Heart left ventricle (tissue), 16 donors: Measurements from ENCODE around the gene CAMK2D. TPM values are rescaled to one million over a fixed set of nuclear protein-coding genes. Genes with fewer than 3 reads are reported as not detected.

Experiments
- ATAC-seq, 4 donors: fragments of 200-7000 bp; cut with Tn5 transposase; one replicate each; pipeline ENCODE4 v1.9.1; 2020 to 2022; ENCODE audit warnings: moderate library complexity in 4 of 4, mild to moderate bottlenecking in 3 of 4, moderate number of reproducible peaks in 1 of 4
- DNase-seq, 5 donors: peaks; one replicate each; pipeline ENCODE4 v3.0.0-alpha.2; 2020
- H3K27ac ChIP-seq, 12 donors: fragments of 200-600 bp; sonication (generic) in 4 of 12; one replicate each; pipeline versions ENCODE4 v1.5.0 to v1.8.0; 2016 to 2022; ENCODE audit warnings: mild to moderate bottlenecking in 2 of 12
- H3K27me3 ChIP-seq, 9 donors: fragments of 200-600 bp; sonication (generic) in 2 of 9; one replicate each; pipeline versions ENCODE4 v1.5.1 to v1.8.0; 2016 to 2022; ENCODE audit warnings: mild to moderate bottlenecking in 3 of 9
- H3K36me3 ChIP-seq, 9 donors: fragments of 200-600 bp; sonication (generic) in 2 of 9; one replicate each; pipeline versions ENCODE4 v1.5.0 to v1.8.0; 2018 to 2022; ENCODE audit warnings: mild to moderate bottlenecking in 2 of 9
- H3K4me1 ChIP-seq, 12 donors: fragments of 200-600 bp; sonication (generic) in 4 of 12; one replicate each; pipeline versions ENCODE4 v1.5.0 to v1.8.0; 2016 to 2022; ENCODE audit warnings: mild to moderate bottlenecking in 3 of 12
- H3K4me3 ChIP-seq, 12 donors: fragments of 200-600 bp; sonication (generic) in 4 of 12; one replicate each; pipeline versions ENCODE4 v1.5.0 to v1.8.0; 2017 to 2022; ENCODE audit warnings: mild to moderate bottlenecking in 9 of 12, moderate library complexity in 4 of 12
- H3K9me3 ChIP-seq, 12 donors: fragments of 200-600 bp; sonication (generic) in 4 of 12; one replicate each; pipeline versions ENCODE4 v1.5.0 to v1.8.0; 2016 to 2022; ENCODE audit warnings: mild to moderate bottlenecking in 1 of 12
- POLR2A ChIP-seq, 2 donors: fragments of 450-650 bp; IDR thresholded peaks; one replicate each; pipeline ENCODE4 v1.6.1; 2017; ENCODE audit warnings: antibody characterized with exemption in 2 of 2, mild to moderate bottlenecking in 2 of 2, moderate library complexity in 2 of 2
- WGBS, 4 donors: extraction: QIAGEN DNeasy Blood & Tissue Kit in 2 of 4; methylation state at CpG; one replicate each; pipeline versions ENCODE4 v1.1.5 to v1.1.7; 2013 to 2018; 5-methylcytosine and 5-hydroxymethylcytosine counted together
- intact Hi-C, 10 donors: fragments of 100-400 bp; cut with DNase I; formaldehyde crosslinking; loops; one replicate each; pipeline versions ENCODE4 v1.11.1 to v1.14.2; 2022
- polyA plus RNA-seq, 2 donors: library from polyadenylated mRNA; stranded (reverse); fragments of 200-250 nt; gene quantifications; one replicate each; pipeline ENCODE4 v1.2.3, GENCODE V29; 2013
- total RNA-seq, 9 donors: library from RNA; depleted of rRNA in 2 of 9; stranded (reverse); fragments of >200 nt in 2 of 9; fragmentation: NEBNext Ultra II Directional in 3 of 9; extraction: Animal tissue kit (Norgen Biotek cat#: 25700) in 3 of 9; gene quantifications; one replicate each; pipeline versions ENCODE4 v1.1.0 to v1.2.4, GENCODE V29; 2016 to 2023
- TF ChIP-seq, protein P1 (sequence below), 12 donors: fragments of 200-600 bp; sonication (generic) in 4 of 12; IDR thresholded peaks; one replicate each; pipeline versions ENCODE4 v1.5.0 to v1.8.0; 2018 to 2022; ENCODE audit warnings: antibody characterized with exemption in 12 of 12, mild to moderate bottlenecking in 5 of 12
- donor health status: ischemic (EF 13 %, LVEDD 7.1; RV severe dilation, severe dysfunction).
- donor health status: healthy with polysubstance abuse.
- donor health status: DM: no; HTN: yes; CAD: no.
- donor health status: DM: no; HTN: no; CAD: no.
- donor health status: ischemic (EF 25% LVEDD 6.9; RV normal size, moderate dysfunction).
- donor health status: ischemic (EF 25% LVEDD 5.7; RV mildly dilated, moderate dysfunction).
- donor health status: healthy.
- donor health status: DM: yes; HTN: yes; CAD: no.
- donor health status: ischemic (EF 35%, LVEDD 5.7; RV mildly dilated, moderate dysfunction).
- donor health status: nonischemic (EF 11% LVEDD 7.7; RV severe dilation, severe dysfunction).
- donor health status: DM: yes; HTN: yes; CAD: no.
- donor health status: PGD.
- donor health status: ischemic (EF 29% LVEDD 5.4; RV normal size, mild dysfunction).
- donor health status: nonischemic (EF 23%, LVEDD 6.1; RV moderate dilation, normal function).

Gene CAMK2D
- total and polyA plus RNA-seq, 11 donors = 40.9 to 294 (median 215) TPM

DNA sequence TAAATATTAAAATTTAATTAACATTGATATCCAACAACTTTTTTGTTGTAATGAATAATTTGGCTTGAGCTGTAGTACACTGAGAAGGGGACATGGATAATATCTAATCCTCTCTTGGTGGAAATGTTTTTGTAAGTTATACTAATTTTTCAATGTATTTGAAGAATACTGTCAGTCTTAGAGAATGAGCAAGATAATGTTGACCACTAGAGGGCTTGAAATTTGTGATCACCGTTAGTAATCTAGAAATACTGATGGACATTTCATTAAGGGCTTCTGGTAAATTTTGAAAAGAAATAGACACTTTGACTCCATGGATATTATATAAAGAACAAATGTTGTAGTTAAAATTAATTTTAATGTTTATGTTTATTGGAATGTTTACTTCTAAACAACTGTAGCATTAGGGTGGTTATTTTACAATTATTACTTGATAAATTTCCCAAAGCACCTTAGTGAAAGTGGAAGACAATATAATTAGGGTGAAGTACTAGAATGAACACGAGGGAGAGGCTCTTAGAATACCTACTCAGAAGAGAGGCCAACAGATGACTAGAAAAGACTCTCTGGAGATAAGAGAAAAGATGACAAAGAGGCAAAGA is 20.0 kb upstream of the CAMK2D start:
- no peaks in the 10 kb centered on the region for H3K9me3 ChIP-seq
- H3K27me3 ChIP-seq = no peaks in the 10 kb centered on the region
- no peaks in the 10 kb centered on the region for H3K36me3 ChIP-seq
- H3K4me1 ChIP-seq = peaks cover 0 to 28% (median 0%) of the 10 kb centered on the region in 12 donors
- WGBS, 4 donors = 3 to 10% (median 7%) methylated on average over 2 of the region's 2 CpGs
- intact Hi-C loops = loop anchor here in 8 of 10 donors (2.0 to 10.0 kb wide), 9 partner anchors 63 to 603 kb away; no protein-coding TSS in a partner anchor
- no peak for DNase-seq
- H3K4me3 ChIP-seq = no peak overlapping the region
- no peak overlapping the region for H3K27ac ChIP-seq
- TF ChIP-seq, protein P1, sequence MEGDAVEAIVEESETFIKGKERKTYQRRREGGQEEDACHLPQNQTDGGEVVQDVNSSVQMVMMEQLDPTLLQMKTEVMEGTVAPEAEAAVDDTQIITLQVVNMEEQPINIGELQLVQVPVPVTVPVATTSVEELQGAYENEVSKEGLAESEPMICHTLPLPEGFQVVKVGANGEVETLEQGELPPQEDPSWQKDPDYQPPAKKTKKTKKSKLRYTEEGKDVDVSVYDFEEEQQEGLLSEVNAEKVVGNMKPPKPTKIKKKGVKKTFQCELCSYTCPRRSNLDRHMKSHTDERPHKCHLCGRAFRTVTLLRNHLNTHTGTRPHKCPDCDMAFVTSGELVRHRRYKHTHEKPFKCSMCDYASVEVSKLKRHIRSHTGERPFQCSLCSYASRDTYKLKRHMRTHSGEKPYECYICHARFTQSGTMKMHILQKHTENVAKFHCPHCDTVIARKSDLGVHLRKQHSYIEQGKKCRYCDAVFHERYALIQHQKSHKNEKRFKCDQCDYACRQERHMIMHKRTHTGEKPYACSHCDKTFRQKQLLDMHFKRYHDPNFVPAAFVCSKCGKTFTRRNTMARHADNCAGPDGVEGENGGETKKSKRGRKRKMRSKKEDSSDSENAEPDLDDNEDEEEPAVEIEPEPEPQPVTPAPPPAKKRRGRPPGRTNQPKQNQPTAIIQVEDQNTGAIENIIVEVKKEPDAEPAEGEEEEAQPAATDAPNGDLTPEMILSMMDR (IDR thresholded peaks at IDR 0.05) = peak; percentile 55 to 78 (median 71)
- no peak for TF ChIP-seq POLR2A (IDR thresholded peaks at IDR 0.05)
- ATAC-seq = peak in 1 of 4 donors; percentile 32

DNA sequence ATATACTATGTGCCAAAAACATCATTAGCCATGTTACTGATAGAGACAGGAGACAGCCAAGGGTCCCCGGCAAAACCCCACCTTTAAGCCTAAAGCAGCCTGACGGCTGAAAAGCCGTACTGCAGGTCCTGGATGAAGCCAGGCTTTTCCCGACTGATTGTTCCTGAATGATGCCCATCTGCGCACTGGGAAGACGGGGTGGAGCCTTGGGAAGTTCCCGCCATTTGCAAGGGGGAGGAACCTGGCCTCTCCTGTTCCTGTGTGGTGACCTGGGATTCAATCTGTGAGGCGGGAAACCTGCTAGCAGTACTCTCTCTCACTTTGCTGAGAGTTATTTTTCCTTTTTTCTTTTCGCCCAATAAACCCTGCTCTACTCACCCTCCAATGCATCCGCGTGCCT is 15.1 kb upstream of the CAMK2D start:
- no peaks in the 10 kb centered on the region for H3K4me1 ChIP-seq
- ATAC-seq (no peak), DNase-seq (no peak)
- no peaks in the 10 kb centered on the region for H3K9me3 ChIP-seq
- intact Hi-C loops = loop anchor here in 3 of 10 donors (5.0 to 10.0 kb wide), 3 partner anchors 138 to 608 kb away; no protein-coding TSS in a partner anchor
- no peak overlapping the region for H3K27ac ChIP-seq
- 88 to 94% (median 92%) methylated on average over 11 of the region's 11 CpGs for WGBS, 4 donors
- TF ChIP-seq, protein P1 (IDR thresholded peaks at IDR 0.05) = no peak
- TF ChIP-seq POLR2A (IDR thresholded peaks at IDR 0.05) = no peak
- H3K4me3 ChIP-seq = no peak overlapping the region
- H3K36me3 ChIP-seq = no peaks in the 10 kb centered on the region
- H3K27me3 ChIP-seq = no peaks in the 10 kb centered on the region

DNA sequence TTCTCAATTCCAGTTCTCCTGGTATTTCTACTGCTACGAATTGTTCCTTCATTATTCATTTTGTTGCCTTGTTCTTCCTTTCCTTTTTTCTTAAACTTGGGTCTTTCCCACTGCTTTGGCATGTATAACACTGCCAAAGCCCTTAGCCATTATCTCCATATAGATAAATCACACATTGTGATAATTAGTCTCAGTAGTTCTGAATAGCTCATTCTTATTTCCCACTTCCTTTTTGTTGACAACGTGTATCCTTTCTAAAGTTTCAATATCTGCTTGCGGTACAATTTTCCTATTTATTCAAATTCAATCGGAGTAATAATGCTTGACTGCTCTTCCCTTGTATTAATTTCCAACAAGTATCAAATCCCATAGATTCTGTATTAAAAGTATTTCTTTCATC is 14.5 kb upstream of the CAMK2D start:
- H3K36me3 ChIP-seq = no peaks in the 10 kb centered on the region
- 65 to 77% (median 71%) methylated on average over 4 of the region's 4 CpGs for WGBS, 4 donors
- H3K27ac ChIP-seq = no peak overlapping the region
- no peaks in the 10 kb centered on the region for H3K27me3 ChIP-seq
- H3K4me1 ChIP-seq = no peaks in the 10 kb centered on the region
- H3K4me3 ChIP-seq = no peak overlapping the region
- TF ChIP-seq, protein P1 (IDR thresholded peaks at IDR 0.05) = no peak
- no peak for TF ChIP-seq POLR2A (IDR thresholded peaks at IDR 0.05)
- no peak for ATAC-seq
- intact Hi-C loops = loop anchor here in 3 of 10 donors (5.0 to 10.0 kb wide), 3 partner anchors 139 to 609 kb away; no protein-coding TSS in a partner anchor
- no peak for DNase-seq
- no peaks in the 10 kb centered on the region for H3K9me3 ChIP-seq

DNA sequence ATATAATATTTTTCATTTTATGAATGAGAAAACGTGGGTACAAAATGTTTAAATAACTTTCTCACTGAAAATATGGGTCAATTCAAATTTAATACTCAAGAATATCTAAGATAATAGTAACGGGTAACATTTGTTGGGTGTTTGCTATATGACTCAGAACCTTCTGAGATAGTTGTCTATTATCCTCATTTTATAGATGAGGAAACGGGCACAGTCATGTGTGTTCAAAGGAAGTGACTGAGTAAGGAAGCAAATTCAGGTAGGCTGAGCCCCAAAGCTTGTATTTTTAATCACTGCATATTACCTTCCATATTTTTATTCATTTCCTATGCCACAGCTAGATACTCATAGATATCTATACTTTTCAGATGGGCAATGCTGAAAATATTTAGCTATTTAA is 12.2 kb upstream of the CAMK2D start:
- Histone ChIP-seq H3K4me1 (no peaks in the 10 kb centered on the region), H3K36me3 (no peaks in the 10 kb centered on the region), H3K4me3 (no peak overlapping the region), H3K9me3 (no peaks in the 10 kb centered on the region), H3K27me3 (no peaks in the 10 kb centered on the region), H3K27ac (no peak overlapping the region)
- ATAC-seq = no peak
- TF ChIP-seq, protein P1 (IDR thresholded peaks at IDR 0.05) = no peak
- no peak for TF ChIP-seq POLR2A (IDR thresholded peaks at IDR 0.05)
- DNase-seq = no peak
- intact Hi-C loops = loop anchor here in 2 of 10 donors (10.0 kb wide), 2 partner anchors 141 to 611 kb away; no protein-coding TSS in a partner anchor
- WGBS, 4 donors = 85 to 90% (median 88%) methylated on average over 3 of the region's 3 CpGs
